Mesendoderm (in vitro differentiated cells): ENCODE results near the gene EMC10.

Experiments
- DNase-seq: peaks from one replicate; pipeline ENCODE4 v3.0.0; 2013
- H2AK5ac ChIP-seq: 2 replicates; pipeline ENCODE4 v1.6.1; 2013; ENCODE audit warnings: low read length, inconsistent platforms
- H2BK120ac ChIP-seq: 2 replicates; pipeline ENCODE4 v1.6.1; 2013; ENCODE audit warnings: low read depth, mild to moderate bottlenecking, low read length, moderate library complexity, mixed read lengths
- H2BK15ac ChIP-seq: replicated peaks from 2 replicates; pipeline ENCODE4 v1.6.1; 2013; ENCODE audit warnings: low read depth, mild to moderate bottlenecking, moderate library complexity
- H2BK5ac ChIP-seq: 2 replicates; pipeline ENCODE4 v1.6.1; 2013; ENCODE audit warnings: low read length, inconsistent platforms
- H3K18ac ChIP-seq: 2 replicates; pipeline ENCODE4 v1.6.1; 2013; ENCODE audit warnings: mild to moderate bottlenecking, low read length, mixed read lengths
- H3K23ac ChIP-seq: one replicate; pipeline ENCODE4 v1.6.1; 2013; ENCODE audit warnings: low read length
- H3K27ac ChIP-seq: 2 replicates; pipeline ENCODE4 v1.5.1; 2013; ENCODE audit warnings: low read depth, mild to moderate bottlenecking, inconsistent platforms, low read length, moderate library complexity
- H3K27me3 ChIP-seq: 2 replicates; pipeline ENCODE4 v1.6.1; 2013; ENCODE audit warnings: low read length, control low read depth, mild to moderate bottlenecking, inconsistent platforms; ENCODE audit not compliant: insufficient read depth, poor library complexity
- H3K36me3 ChIP-seq: 2 replicates; pipeline ENCODE4 v1.6.1; 2013; ENCODE audit warnings: low read length, inconsistent platforms; ENCODE audit not compliant: control insufficient read depth, insufficient read depth
- H3K4ac ChIP-seq: one replicate; pipeline ENCODE4 v1.6.1; 2013; ENCODE audit warnings: low read depth, mild to moderate bottlenecking, low read length, moderate library complexity
- H3K4me1 ChIP-seq: 2 replicates; pipeline ENCODE4 v1.6.1; 2013; ENCODE audit warnings: low read depth, low read length, inconsistent platforms; ENCODE audit not compliant: control insufficient read depth
- H3K4me2 ChIP-seq: 2 replicates; pipeline ENCODE4 v1.6.1; 2013; ENCODE audit warnings: low read length
- H3K4me3 ChIP-seq: 2 replicates; pipeline ENCODE4 v1.5.1; 2013; ENCODE audit warnings: mild to moderate bottlenecking, low read length
- H3K56ac ChIP-seq: one replicate; pipeline ENCODE4 v1.6.1; 2013; ENCODE audit warnings: low read length
- H3K79me1 ChIP-seq: 2 replicates; pipeline ENCODE4 v1.6.1; 2013; ENCODE audit warnings: low read length, inconsistent platforms
- H3K79me2 ChIP-seq: 2 replicates; pipeline ENCODE4 v1.6.1; 2013; ENCODE audit warnings: mild to moderate bottlenecking, low read length; ENCODE audit not compliant: control insufficient read depth, insufficient read depth
- H3K9ac ChIP-seq: 2 replicates; pipeline ENCODE4 v1.6.1; 2013; ENCODE audit warnings: low read length, inconsistent platforms
- H4K5ac ChIP-seq: one replicate; pipeline ENCODE4 v1.6.1; 2013; ENCODE audit warnings: low read length
- H4K8ac ChIP-seq: one replicate; pipeline ENCODE4 v1.6.1; 2013; ENCODE audit warnings: low read depth, mild to moderate bottlenecking, control low read depth, low read length, moderate library complexity
- WGBS: extraction: QIAGEN DNeasy Blood & Tissue Kit; methylation state at CpG from one replicate; pipeline ENCODE4 v1.1.7; 2013; ENCODE audit warnings: low lambda C conversion rate, missing lambda C conversion rate; ENCODE audit not compliant: insufficient coverage; ENCODE audit errors: extremely low coverage; 5-methylcytosine and 5-hydroxymethylcytosine counted together

Gene EMC10

GRCh38 chr19:50449236-50449899 is 26.9 kb upstream of the EMC10 start:
- H3K79me1 ChIP-seq, result no peaks in the 10 kb centered on the region
- no peaks in the 10 kb centered on the region for H3K79me2 ChIP-seq
- no peak overlapping the region for H3K18ac ChIP-seq
- no peak overlapping the region for H3K9ac ChIP-seq
- H2AK5ac ChIP-seq, result no peak overlapping the region
- H3K56ac ChIP-seq, result no peak overlapping the region
- no peaks in the 10 kb centered on the region for H3K4me1 ChIP-seq
- no peak for DNase-seq
- H3K4me3 ChIP-seq, result no peak overlapping the region
- H3K23ac ChIP-seq, result no peak overlapping the region
- no peak overlapping the region for H3K27ac ChIP-seq
- no peak overlapping the region for H4K8ac ChIP-seq
- no peak overlapping the region for H2BK5ac ChIP-seq
- H3K27me3 ChIP-seq, result no peaks in the 10 kb centered on the region
- no peak overlapping the region for H3K4ac ChIP-seq
- H2BK15ac ChIP-seq, result no peak overlapping the region
- no peak overlapping the region for H4K5ac ChIP-seq
- H2BK120ac ChIP-seq, result no peak overlapping the region
- WGBS, result no CpG with 5 or more reads among the region's 14 CpGs
- H3K36me3 ChIP-seq, result no peaks in the 10 kb centered on the region
- H3K4me2 ChIP-seq, result no peak overlapping the region

GRCh38 chr19:50450369-50451222 is 25.7 kb upstream of the EMC10 start:
- Histone ChIP-seq H3K79me2 (no peaks in the 10 kb centered on the region), H3K18ac (no peak overlapping the region), H3K56ac (no peak overlapping the region), H2BK15ac (no peak overlapping the region), H3K23ac (no peak overlapping the region), H3K4me2 (no peak overlapping the region), H3K4ac (no peak overlapping the region), H4K5ac (no peak overlapping the region), H3K9ac (no peak overlapping the region), H3K27ac (no peak overlapping the region), H3K79me1 (no peaks in the 10 kb centered on the region), H2BK5ac (no peak overlapping the region), H2BK120ac (no peak overlapping the region), H3K4me3 (no peak overlapping the region), H4K8ac (no peak overlapping the region), H3K27me3 (no peaks in the 10 kb centered on the region), H2AK5ac (no peak overlapping the region), H3K36me3 (no peaks in the 10 kb centered on the region), H3K4me1 (no peaks in the 10 kb centered on the region)
- no CpG with 5 or more reads among the region's 30 CpGs for WGBS
- no peak for DNase-seq

GRCh38 chr19:50451223-50451534 is 25.1 kb upstream of the EMC10 start:
- WGBS, result no CpG with 5 or more reads among the region's 13 CpGs
- H2BK15ac ChIP-seq, result no peak overlapping the region

GRCh38 chr19:50453243-50453642 is 23.1 kb upstream of the EMC10 start:
- no CpG with 5 or more reads among the region's 3 CpGs for WGBS
- no peaks in the 10 kb centered on the region for H3K4me1 ChIP-seq
- H3K36me3 ChIP-seq, result no peaks in the 10 kb centered on the region
- H3K27me3 ChIP-seq, result no peaks in the 10 kb centered on the region
- H3K9ac ChIP-seq, result no peak overlapping the region
- H4K5ac ChIP-seq, result no peak overlapping the region
- H3K4me3 ChIP-seq, result no peak overlapping the region
- H3K79me1 ChIP-seq, result no peaks in the 10 kb centered on the region
- no peak overlapping the region for H4K8ac ChIP-seq
- H3K23ac ChIP-seq, result no peak overlapping the region
- H3K4me2 ChIP-seq, result no peak overlapping the region
- no peak overlapping the region for H2BK15ac ChIP-seq
- no peak overlapping the region for H2BK5ac ChIP-seq
- no peak overlapping the region for H3K4ac ChIP-seq
- no peak for DNase-seq
- H3K18ac ChIP-seq, result no peak overlapping the region
- H2AK5ac ChIP-seq, result no peak overlapping the region
- H3K56ac ChIP-seq, result no peak overlapping the region
- H3K79me2 ChIP-seq, result no peaks in the 10 kb centered on the region
- no peak overlapping the region for H2BK120ac ChIP-seq
- H3K27ac ChIP-seq, result no peak overlapping the region

More at GRCh38 chr19:50451223-50451534, 25.1 kb upstream of the EMC10 start:
- DNase-seq, result no peak
- no peak overlapping the region for H2BK120ac ChIP-seq
- H4K5ac ChIP-seq, result no peak overlapping the region
- no peaks in the 10 kb centered on the region for H3K79me2 ChIP-seq
- no peak overlapping the region for H3K27ac ChIP-seq
- no peak overlapping the region for H4K8ac ChIP-seq
- no peak overlapping the region for H2BK5ac ChIP-seq
- H3K18ac ChIP-seq, result no peak overlapping the region
- no peaks in the 10 kb centered on the region for H3K36me3 ChIP-seq
- no peak overlapping the region for H3K56ac ChIP-seq
- no peak overlapping the region for H3K4me3 ChIP-seq
- H2AK5ac ChIP-seq, result no peak overlapping the region
- H3K23ac ChIP-seq, result no peak overlapping the region
- H3K79me1 ChIP-seq, result no peaks in the 10 kb centered on the region
- no peak overlapping the region for H3K4ac ChIP-seq
- no peaks in the 10 kb centered on the region for H3K27me3 ChIP-seq
- H3K4me2 ChIP-seq, result no peak overlapping the region
- no peaks in the 10 kb centered on the region for H3K4me1 ChIP-seq
- no peak overlapping the region for H3K9ac ChIP-seq

- H2BK5ac ChIP-seq, result no peak overlapping the region
- H2BK120ac ChIP-seq, result no peak overlapping the region
- no peaks in the 10 kb centered on the region for H3K36me3 ChIP-seq
- H3K4me2 ChIP-seq, result no peak overlapping the region
- no peaks in the 10 kb centered on the region for H3K79me1 ChIP-seq
- H2BK15ac ChIP-seq, result no peak overlapping the region
- no peak overlapping the region for H2AK5ac ChIP-seq
- no peak overlapping the region for H3K4ac ChIP-seq
- no peaks in the 10 kb centered on the region for H3K4me1 ChIP-seq
- H3K27me3 ChIP-seq, result no peaks in the 10 kb centered on the region
- H3K9ac ChIP-seq, result no peak overlapping the region
- no peak overlapping the region for H3K27ac ChIP-seq
- H4K5ac ChIP-seq, result no peak overlapping the region
- DNase-seq, result no peak
- H3K23ac ChIP-seq, result no peak overlapping the region
- no peak overlapping the region for H3K56ac ChIP-seq
- no peak overlapping the region for H3K18ac ChIP-seq
- no peak overlapping the region for H3K4me3 ChIP-seq
- no peaks in the 10 kb centered on the region for H3K79me2 ChIP-seq
- H4K8ac ChIP-seq, result no peak overlapping the region
- WGBS, result 100% methylated on average over 1 of the region's 2 CpGs
These were observed 20.3 kb upstream of the EMC10 start for GRCh38 chr19:50455992-50456391.
